Glutamatergic neuron (in vitro differentiated cells): ENCODE measurements around the gene MYO1H. TPM values are rescaled to one million over a fixed set of nuclear protein-coding genes. Genes with fewer than 3 reads are reported as not detected.
A peak's percentile ranks its signal among the peaks of the same experiment; 100 is the strongest.

ENCODE experiments used
- DNase-seq: peaks from one replicate; pipeline ENCODE4 v3.0.0; 2022
- H3K27ac Mint-ChIP-seq: one replicate; pipeline ENCODE4 v1.8.0; 2020; ENCODE audit warnings: mild to moderate bottlenecking, mixed read lengths, inconsistent platforms; ENCODE audit not compliant: unreplicated experiment
- H3K27me3 Mint-ChIP-seq: one replicate; pipeline ENCODE4 v1.8.0; 2020; ENCODE audit warnings: mild to moderate bottlenecking, moderate library complexity, mixed read lengths, inconsistent platforms; ENCODE audit not compliant: unreplicated experiment
- H3K36me3 Mint-ChIP-seq: one replicate; pipeline ENCODE4 v1.8.0; 2020; ENCODE audit warnings: mild to moderate bottlenecking, mixed read lengths, inconsistent platforms; ENCODE audit not compliant: unreplicated experiment
- H3K4me1 Mint-ChIP-seq: one replicate; pipeline ENCODE4 v1.8.0; 2020; ENCODE audit warnings: mild to moderate bottlenecking, low read depth, mixed read lengths, inconsistent platforms; ENCODE audit not compliant: unreplicated experiment
- H3K4me3 Mint-ChIP-seq: one replicate; pipeline ENCODE4 v1.8.0; 2020; ENCODE audit warnings: mild to moderate bottlenecking, mixed read lengths, inconsistent platforms; ENCODE audit not compliant: unreplicated experiment
- H3K9me3 Mint-ChIP-seq: one replicate; pipeline ENCODE4 v1.8.0; 2020; ENCODE audit warnings: mild to moderate bottlenecking, moderate library complexity, mixed read lengths, inconsistent platforms; ENCODE audit not compliant: unreplicated experiment
- CTCF ChIP-seq: fragments of 200-600 bp; sonication (generic); IDR thresholded peaks from one replicate; pipeline ENCODE4 v1.5.0; 2021; ENCODE audit not compliant: partially characterized antibody, unreplicated experiment
- total RNA-seq: library from RNA; stranded (reverse); fragmentation: NEBNext Ultra II Directional; extraction: Animal tissue kit (Norgen Biotek cat#: 25700); gene quantifications from one replicate; pipeline ENCODE4 v1.2.1, GENCODE V29; 2021; ENCODE audit not compliant: unreplicated experiment

The MYO1H gene
- total RNA-seq, 1 donor from 2014 or later: 0.27 TPM

- H3K27ac Mint-ChIP-seq: no peak overlapping the region
- peaks cover 4% of the 10 kb centered on the region for H3K27me3 Mint-ChIP-seq
- no peak for TF ChIP-seq CTCF
- no peaks in the 10 kb centered on the region for H3K36me3 Mint-ChIP-seq
- H3K4me3 Mint-ChIP-seq: no peak overlapping the region
- peaks cover 2% of the 10 kb centered on the region for H3K9me3 Mint-ChIP-seq
- peaks cover 3% of the 10 kb centered on the region for H3K4me1 Mint-ChIP-seq
- DNase-seq: no peak
Measured at GRCh38 chr12:109302770-109303169, 44.9 kb upstream of the MYO1H start.

GRCh38 chr12:109304485-109304884 lies 43.2 kb upstream of the MYO1H start:
- Mint-ChIP-seq H3K36me3 (no peaks in the 10 kb centered on the region), H3K4me3 (no peak overlapping the region), H3K27ac (no peak overlapping the region), H3K4me1 (peaks cover 3% of the 10 kb centered on the region), H3K9me3 (peaks cover 2% of the 10 kb centered on the region), H3K27me3 (peaks cover 7% of the 10 kb centered on the region)
- DNase-seq: peak; percentile 84
- no peak for TF ChIP-seq CTCF

GRCh38 chr12:109305547-109305946 lies 42.2 kb upstream of the MYO1H start:
- peaks cover 5% of the 10 kb centered on the region for H3K9me3 Mint-ChIP-seq
- H3K4me1 Mint-ChIP-seq: peaks cover 5% of the 10 kb centered on the region
- no peaks in the 10 kb centered on the region for H3K36me3 Mint-ChIP-seq
- peaks cover 9% of the 10 kb centered on the region for H3K27me3 Mint-ChIP-seq
- no peak overlapping the region for H3K27ac Mint-ChIP-seq
- no peak overlapping the region for H3K4me3 Mint-ChIP-seq
- DNase-seq: no peak
- no peak for TF ChIP-seq CTCF

GRCh38 chr12:109307051-109307450 lies 40.6 kb upstream of the MYO1H start:
- H3K27me3 Mint-ChIP-seq: peaks cover 13% of the 10 kb centered on the region
- no peak overlapping the region for H3K4me3 Mint-ChIP-seq
- no peaks in the 10 kb centered on the region for H3K36me3 Mint-ChIP-seq
- TF ChIP-seq CTCF: no peak
- peaks cover 9% of the 10 kb centered on the region for H3K9me3 Mint-ChIP-seq
- DNase-seq: no peak
- no peak overlapping the region for H3K27ac Mint-ChIP-seq
- peaks cover 9% of the 10 kb centered on the region for H3K4me1 Mint-ChIP-seq

- no peak for TF ChIP-seq CTCF
- Mint-ChIP-seq H3K9me3 (peaks cover 9% of the 10 kb centered on the region), H3K4me3 (peak within 1 kb of the TSS; percentile 96), H3K27ac (no peak within 1 kb of the TSS), H3K27me3 (peaks cover 13% of the 10 kb centered on the region), H3K4me1 (peaks cover 9% of the 10 kb centered on the region), H3K36me3 (no peaks in the 10 kb centered on the region)
- DNase-seq: peak; percentile 84
Measured at GRCh38 chr12:109308534-109309380, 38.9 kb upstream of the MYO1H start, which contains the start of gene FOXN4. TSS of gene FOXN4 (minus strand) at chr12:109309284. CDS start at chr12:109308321, 963 bp downstream.
